ENCODE results near the gene PAGR1.
"Not testable (repeated sequence)": the region's sequence is repeated elsewhere in the genome, so short reads cannot be mapped to it uniquely, and the experiment has no call there.

The PAGR1 gene

GRCh38 chr16:29812754-29813643 lies 3.0 kb upstream of the PAGR1 start:
- DNase-seq (ENCODE audit: low read depth): no peak

- DNase-seq (ENCODE audit: low read depth): no peak
Measured at GRCh38 chr16:29813644-29814562, 2.0 kb upstream of the PAGR1 start.

- DNase-seq (ENCODE audit: low read depth): no peak
Measured at GRCh38 chr16:29814592-29814991, 1.4 kb upstream of the PAGR1 start.

GRCh38 chr16:29815032-29815721 lies 775 bp upstream of the PAGR1 start:
- no peak for DNase-seq (ENCODE audit: low read depth)

GRCh38 chr16:29816694-29817441 lies 916 bp downstream of the PAGR1 start:
- no peak for DNase-seq (ENCODE audit: low read depth)

- no peak for DNase-seq (ENCODE audit: low read depth)
Measured at GRCh38 chr16:29818082-29818481, 2.1 kb downstream of the PAGR1 start.

GRCh38 chr16:29819506-29819905 lies 3.6 kb downstream of the PAGR1 start:
- DNase-seq (ENCODE audit: low read depth): no peak

- no peak for DNase-seq (ENCODE audit: low read depth)
Measured at GRCh38 chr16:29820271-29820701, 4.3 kb downstream of the PAGR1 start, which contains the start of gene MVP. TSS of gene MVP (plus strand) at chr16:29820462. CDS start at chr16:29830550, 10,088 bp downstream.

- no peak for DNase-seq (ENCODE audit: low read depth)
Measured at GRCh38 chr16:29820730-29821642, 5.0 kb downstream of the PAGR1 start.

- DNase-seq (ENCODE audit: low read depth): no peak
Measured at GRCh38 chr16:29821643-29822115, 5.7 kb downstream of the PAGR1 start.

GRCh38 chr16:29824589-29825144 lies 8.7 kb downstream of the PAGR1 start:
- no peak for DNase-seq (ENCODE audit: low read depth)

- no peak for DNase-seq (ENCODE audit: low read depth)
Measured at GRCh38 chr16:29825145-29826044, 9.4 kb downstream of the PAGR1 start.

- DNase-seq (ENCODE audit: low read depth): no peak
Measured at GRCh38 chr16:29826342-29826695, 10.4 kb downstream of the PAGR1 start.

GRCh38 chr16:29830774-29831173 lies 14.8 kb downstream of the PAGR1 start:
- DNase-seq (ENCODE audit: low read depth): no peak

GRCh38 chr16:29831490-29831889 lies 15.5 kb downstream of the PAGR1 start:
- no peak for DNase-seq (ENCODE audit: low read depth)

GRCh38 chr16:29833219-29833618 lies 17.3 kb downstream of the PAGR1 start:
- not testable (repeated sequence) for DNase-seq (ENCODE audit: low read depth)

GRCh38 chr16:29834079-29834478 lies 18.1 kb downstream of the PAGR1 start:
- DNase-seq (ENCODE audit: low read depth): no peak

GRCh38 chr16:29835926-29836325 lies 20.0 kb downstream of the PAGR1 start:
- DNase-seq (ENCODE audit: low read depth): no peak

GRCh38 chr16:29836623-29837022 lies 20.7 kb downstream of the PAGR1 start:
- no peak for DNase-seq (ENCODE audit: low read depth)
